ENCODE measurements around the gene BCL11A. TPM values are rescaled to one million over a fixed set of nuclear protein-coding genes. Genes with fewer than 3 reads are reported as not detected.

Gene BCL11A
- total RNA-seq, 1 donor from 2014 or later, result 29.8 TPM

DNA sequence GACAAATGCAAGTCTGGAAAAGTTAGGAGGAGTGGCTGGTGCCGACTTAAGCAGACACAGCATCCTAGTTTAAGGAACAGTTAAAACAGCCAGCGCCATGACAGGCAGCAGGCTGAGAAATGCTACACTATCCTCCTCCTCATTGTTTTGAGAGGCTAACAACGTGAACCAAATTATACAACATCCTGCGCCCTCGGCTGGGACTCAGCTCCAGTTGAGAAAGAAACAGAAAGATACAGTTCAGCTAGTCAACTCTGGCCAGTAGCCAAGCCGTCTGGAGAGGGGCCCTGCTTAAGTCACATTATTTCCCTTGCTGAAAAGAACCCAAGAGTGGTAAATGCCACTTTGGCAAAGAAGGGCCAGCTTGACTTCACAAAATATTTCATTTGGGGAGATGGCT, 90.2 kb downstream of the BCL11A start:
- Mint-ChIP-seq H3K4me1 (ENCODE audit: low read depth, unreplicated experiment) (peaks cover 9% of the 10 kb centered on the region), H3K4me3 (ENCODE audit: unreplicated experiment) (no peak overlapping the region), H3K27me3 (ENCODE audit: low read depth, unreplicated experiment) (no peaks in the 10 kb centered on the region), H3K9me3 (ENCODE audit: unreplicated experiment) (peaks cover 2% of the 10 kb centered on the region), H3K36me3 (ENCODE audit: low read depth, unreplicated experiment) (peaks cover 14% of the 10 kb centered on the region), H3K27ac (ENCODE audit: unreplicated experiment) (no peak overlapping the region)
- no peak for TF ChIP-seq EZH2 (IDR thresholded peaks at IDR 0.05; ENCODE audit: insufficient read depth, low read length)
- Histone ChIP-seq H3K4me1 (ENCODE audit: insufficient read depth, low read length) (peaks cover 3% of the 10 kb centered on the region), H2AFZ (ENCODE audit: low read depth, low read length) (peak overlapping the region; percentile 15), H4K20me1 (ENCODE audit: insufficient read depth, low read length) (peaks cover under 1% of the 10 kb centered on the region), H3K79me2 (ENCODE audit: insufficient read depth, low read length) (no peaks in the 10 kb centered on the region), H3K4me2 (ENCODE audit: low read length) (peak overlapping the region; percentile 60), H3K9ac (ENCODE audit: low read length) (no peak overlapping the region), H3K9me3 (ENCODE audit: insufficient read depth, low read depth, low read length) (no peaks in the 10 kb centered on the region), H3K27ac (ENCODE audit: low read depth, low read length) (no peak overlapping the region), H3K4me3 (ENCODE audit: insufficient read depth, low read depth, low read length) (no peak overlapping the region), H3K36me3 (ENCODE audit: insufficient read depth, low read length) (no peaks in the 10 kb centered on the region), H3K27me3 (ENCODE audit: insufficient read depth, low read length) (no peaks in the 10 kb centered on the region)
- FAIRE-seq, result no peak
- DNase-seq (ENCODE audit: low read depth), result peak; percentile 20

GRCh38 chr2:60461421-60462108, 91.9 kb downstream of the BCL11A start:
- FAIRE-seq (no peak), DNase-seq (ENCODE audit: low read depth) (no peak)
- Histone ChIP-seq H3K9ac (ENCODE audit: low read length) (no peak overlapping the region), H2AFZ (ENCODE audit: low read depth, low read length) (no peak overlapping the region), H3K36me3 (ENCODE audit: insufficient read depth, low read length) (no peaks in the 10 kb centered on the region), H3K27me3 (ENCODE audit: insufficient read depth, low read length) (no peaks in the 10 kb centered on the region), H3K4me3 (ENCODE audit: insufficient read depth, low read depth, low read length) (no peak overlapping the region), H3K79me2 (ENCODE audit: insufficient read depth, low read length) (no peaks in the 10 kb centered on the region), H3K4me2 (ENCODE audit: low read length) (no peak overlapping the region), H3K9me3 (ENCODE audit: insufficient read depth, low read depth, low read length) (no peaks in the 10 kb centered on the region), H3K4me1 (ENCODE audit: insufficient read depth, low read length) (peaks cover 3% of the 10 kb centered on the region), H4K20me1 (ENCODE audit: insufficient read depth, low read length) (no peaks in the 10 kb centered on the region), H3K27ac (ENCODE audit: low read depth, low read length) (no peak overlapping the region)
- no peak overlapping the region for H3K4me3 Mint-ChIP-seq (ENCODE audit: unreplicated experiment)
- H3K9me3 Mint-ChIP-seq (ENCODE audit: unreplicated experiment), result peaks cover 2% of the 10 kb centered on the region
- H3K27me3 Mint-ChIP-seq (ENCODE audit: low read depth, unreplicated experiment), result no peaks in the 10 kb centered on the region
- H3K36me3 Mint-ChIP-seq (ENCODE audit: low read depth, unreplicated experiment), result peaks cover 15% of the 10 kb centered on the region
- H3K27ac Mint-ChIP-seq (ENCODE audit: unreplicated experiment), result peak overlapping the region; percentile 91
- no peak for TF ChIP-seq CTCF (IDR thresholded peaks at IDR 0.05; ENCODE audit: insufficient read depth, low read depth, low read length)
- no peak for TF ChIP-seq EZH2 (IDR thresholded peaks at IDR 0.05; ENCODE audit: insufficient read depth, low read length)
- H3K4me1 Mint-ChIP-seq (ENCODE audit: low read depth, unreplicated experiment), result peaks cover 9% of the 10 kb centered on the region

DNA sequence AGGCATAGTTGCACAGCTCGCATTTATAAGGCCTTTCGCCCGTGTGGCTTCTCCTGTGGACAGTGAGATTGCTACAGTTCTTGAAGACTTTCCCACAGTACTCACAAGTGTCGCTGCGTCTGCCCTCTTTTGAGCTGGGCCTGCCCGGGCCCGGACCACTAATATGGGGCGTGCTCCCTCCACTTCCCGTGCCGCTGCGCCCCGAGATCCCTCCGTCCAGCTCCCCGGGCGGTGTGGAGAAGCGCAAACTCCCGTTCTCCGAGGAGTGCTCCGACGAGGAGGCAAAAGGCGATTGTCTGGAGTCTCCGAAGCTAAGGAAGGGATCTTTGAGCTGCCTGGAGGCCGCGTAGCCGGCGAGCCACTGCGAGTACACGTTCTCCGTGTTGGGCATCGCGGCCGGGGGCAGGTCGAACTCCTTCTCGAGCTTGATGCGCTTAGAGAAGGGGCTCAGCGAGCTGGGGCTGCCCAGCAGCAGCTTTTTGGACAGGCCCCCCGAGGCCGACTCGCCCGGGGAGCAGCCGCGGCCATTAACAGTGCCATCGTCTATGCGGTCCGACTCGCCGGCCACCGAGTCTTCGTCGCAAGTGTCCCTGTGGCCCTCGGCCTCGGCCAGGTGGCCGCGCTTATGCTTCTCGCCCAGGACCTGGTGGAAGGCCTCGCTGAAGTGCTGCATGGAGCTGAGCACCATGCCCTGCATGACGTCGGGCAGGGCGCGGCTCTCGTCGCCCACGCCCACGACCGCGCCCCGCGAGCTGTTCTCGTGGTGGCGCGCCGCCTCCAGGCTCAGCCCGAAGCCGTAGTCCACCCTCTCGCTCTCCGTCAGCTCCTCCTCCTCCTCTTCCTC, 92.7 kb downstream of the BCL11A start:
- FAIRE-seq (no peak), DNase-seq (ENCODE audit: low read depth) (no peak)
- H3K4me3 Mint-ChIP-seq (ENCODE audit: unreplicated experiment), result no peak overlapping the region
- peaks cover 9% of the 10 kb centered on the region for H3K4me1 Mint-ChIP-seq (ENCODE audit: low read depth, unreplicated experiment)
- Histone ChIP-seq H3K79me2 (ENCODE audit: insufficient read depth, low read length) (no peaks in the 10 kb centered on the region), H3K4me2 (ENCODE audit: low read length) (no peak overlapping the region), H3K4me1 (ENCODE audit: insufficient read depth, low read length) (peaks cover 3% of the 10 kb centered on the region), H4K20me1 (ENCODE audit: insufficient read depth, low read length) (no peaks in the 10 kb centered on the region), H3K4me3 (ENCODE audit: insufficient read depth, low read depth, low read length) (no peak overlapping the region), H2AFZ (ENCODE audit: low read depth, low read length) (no peak overlapping the region), H3K9ac (ENCODE audit: low read length) (no peak overlapping the region), H3K27me3 (ENCODE audit: insufficient read depth, low read length) (no peaks in the 10 kb centered on the region), H3K9me3 (ENCODE audit: insufficient read depth, low read depth, low read length) (no peaks in the 10 kb centered on the region), H3K27ac (ENCODE audit: low read depth, low read length) (no peak overlapping the region), H3K36me3 (ENCODE audit: insufficient read depth, low read length) (no peaks in the 10 kb centered on the region)
- H3K9me3 Mint-ChIP-seq (ENCODE audit: unreplicated experiment), result peaks cover 6% of the 10 kb centered on the region
- H3K36me3 Mint-ChIP-seq (ENCODE audit: low read depth, unreplicated experiment), result peaks cover 19% of the 10 kb centered on the region
- TF ChIP-seq CTCF (IDR thresholded peaks at IDR 0.05; ENCODE audit: insufficient read depth, low read depth, low read length) (no peak), EZH2 (IDR thresholded peaks at IDR 0.05; ENCODE audit: insufficient read depth, low read length) (no peak)
- peak overlapping the region; percentile 91 for H3K27ac Mint-ChIP-seq (ENCODE audit: unreplicated experiment)
- H3K27me3 Mint-ChIP-seq (ENCODE audit: low read depth, unreplicated experiment), result no peaks in the 10 kb centered on the region
